GM12864 (cell line): ENCODE data around the gene FBRSL1.

Source experiments
- DNase-seq: peaks from one replicate; pipeline ENCODE4 v3.0.0-alpha.2; 2011; ENCODE audit warnings: low read depth
- H3K4me3 ChIP-seq: 2 replicates; pipeline ENCODE4 v1.5.1; 2011; ENCODE audit warnings: mild to moderate bottlenecking, low read depth, low read length, control low read depth
- TF ChIP-seq, protein P1 (sequence below): IDR thresholded peaks from 2 replicates; pipeline ENCODE4 v1.5.1; 2011; ENCODE audit warnings: low read depth, mild to moderate bottlenecking, moderate library complexity, low read length, control low read depth, inconsistent platforms; ENCODE audit errors: missing control alignments

The FBRSL1 gene

DNA sequence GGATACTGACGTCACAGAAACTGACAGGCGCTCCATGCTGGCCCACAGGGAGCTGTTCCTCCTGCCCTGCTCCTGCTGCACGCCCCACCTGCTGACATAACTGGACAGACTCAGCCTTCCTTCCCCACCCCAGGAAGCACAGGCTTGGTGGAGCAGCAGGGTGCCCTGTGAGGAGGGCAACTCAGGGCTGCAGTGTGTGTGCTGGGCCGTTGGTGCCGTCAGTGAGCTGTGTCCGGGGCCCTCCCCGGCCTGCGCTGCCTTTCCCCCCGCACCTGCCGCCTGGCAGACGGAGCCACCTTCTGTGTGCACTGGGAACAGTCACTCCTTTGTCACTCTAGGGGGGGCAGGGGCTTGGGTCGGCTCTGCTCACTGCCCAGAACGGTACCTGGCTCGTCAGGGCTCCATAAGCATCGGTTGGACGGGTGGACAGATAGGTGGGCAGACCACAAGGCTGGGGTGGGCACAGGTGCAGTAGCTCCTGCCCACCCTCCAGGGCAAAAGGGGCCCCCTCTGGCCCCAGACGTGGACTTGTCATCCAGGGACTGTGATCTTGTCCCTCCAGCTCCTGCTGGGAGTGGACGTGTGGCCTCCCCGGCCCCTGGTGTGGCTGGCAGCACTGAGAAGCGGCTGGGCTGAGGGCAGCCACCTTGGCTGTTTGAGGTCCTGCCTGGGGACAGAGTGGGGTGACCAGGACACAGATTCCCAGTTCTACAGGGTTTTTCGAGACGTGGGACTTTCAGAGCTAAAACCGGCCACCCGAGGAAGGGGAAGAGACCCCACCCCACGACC, 32.8 kb downstream of the FBRSL1 start:
- TF ChIP-seq, protein P1, sequence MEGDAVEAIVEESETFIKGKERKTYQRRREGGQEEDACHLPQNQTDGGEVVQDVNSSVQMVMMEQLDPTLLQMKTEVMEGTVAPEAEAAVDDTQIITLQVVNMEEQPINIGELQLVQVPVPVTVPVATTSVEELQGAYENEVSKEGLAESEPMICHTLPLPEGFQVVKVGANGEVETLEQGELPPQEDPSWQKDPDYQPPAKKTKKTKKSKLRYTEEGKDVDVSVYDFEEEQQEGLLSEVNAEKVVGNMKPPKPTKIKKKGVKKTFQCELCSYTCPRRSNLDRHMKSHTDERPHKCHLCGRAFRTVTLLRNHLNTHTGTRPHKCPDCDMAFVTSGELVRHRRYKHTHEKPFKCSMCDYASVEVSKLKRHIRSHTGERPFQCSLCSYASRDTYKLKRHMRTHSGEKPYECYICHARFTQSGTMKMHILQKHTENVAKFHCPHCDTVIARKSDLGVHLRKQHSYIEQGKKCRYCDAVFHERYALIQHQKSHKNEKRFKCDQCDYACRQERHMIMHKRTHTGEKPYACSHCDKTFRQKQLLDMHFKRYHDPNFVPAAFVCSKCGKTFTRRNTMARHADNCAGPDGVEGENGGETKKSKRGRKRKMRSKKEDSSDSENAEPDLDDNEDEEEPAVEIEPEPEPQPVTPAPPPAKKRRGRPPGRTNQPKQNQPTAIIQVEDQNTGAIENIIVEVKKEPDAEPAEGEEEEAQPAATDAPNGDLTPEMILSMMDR, result no peak
- no peak for DNase-seq
- H3K4me3 ChIP-seq, result no peak overlapping the region

- H3K4me3 ChIP-seq, result no peak overlapping the region
- TF ChIP-seq, protein P1, result peak; percentile 88
- DNase-seq, result no peak
These were observed 33.8 kb downstream of the FBRSL1 start for GRCh38 chr12:132523576-132524331.

DNA sequence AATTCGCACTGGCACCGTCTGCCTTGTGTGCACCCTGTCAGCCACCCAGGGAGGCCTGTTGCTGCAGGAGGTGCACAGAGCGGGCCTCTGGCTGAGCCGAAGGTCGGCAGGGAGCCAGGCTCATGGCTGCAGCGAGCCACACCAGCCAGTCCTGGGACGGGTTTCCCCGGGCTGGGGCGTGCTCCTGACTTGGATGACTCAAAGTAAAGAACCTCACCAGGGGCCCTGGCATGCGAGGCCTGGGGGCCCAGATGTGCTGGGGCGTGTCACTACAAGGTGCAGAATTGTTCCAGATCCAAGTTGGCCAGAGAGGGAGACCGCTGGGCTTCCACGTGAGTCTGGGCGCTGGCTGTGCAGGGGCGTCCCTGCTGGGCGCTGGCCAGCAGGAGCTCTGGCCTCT, 34.5 kb downstream of the FBRSL1 start:
- no peak overlapping the region for H3K4me3 ChIP-seq
- no peak for DNase-seq
- TF ChIP-seq, protein P1, result no peak

DNA sequence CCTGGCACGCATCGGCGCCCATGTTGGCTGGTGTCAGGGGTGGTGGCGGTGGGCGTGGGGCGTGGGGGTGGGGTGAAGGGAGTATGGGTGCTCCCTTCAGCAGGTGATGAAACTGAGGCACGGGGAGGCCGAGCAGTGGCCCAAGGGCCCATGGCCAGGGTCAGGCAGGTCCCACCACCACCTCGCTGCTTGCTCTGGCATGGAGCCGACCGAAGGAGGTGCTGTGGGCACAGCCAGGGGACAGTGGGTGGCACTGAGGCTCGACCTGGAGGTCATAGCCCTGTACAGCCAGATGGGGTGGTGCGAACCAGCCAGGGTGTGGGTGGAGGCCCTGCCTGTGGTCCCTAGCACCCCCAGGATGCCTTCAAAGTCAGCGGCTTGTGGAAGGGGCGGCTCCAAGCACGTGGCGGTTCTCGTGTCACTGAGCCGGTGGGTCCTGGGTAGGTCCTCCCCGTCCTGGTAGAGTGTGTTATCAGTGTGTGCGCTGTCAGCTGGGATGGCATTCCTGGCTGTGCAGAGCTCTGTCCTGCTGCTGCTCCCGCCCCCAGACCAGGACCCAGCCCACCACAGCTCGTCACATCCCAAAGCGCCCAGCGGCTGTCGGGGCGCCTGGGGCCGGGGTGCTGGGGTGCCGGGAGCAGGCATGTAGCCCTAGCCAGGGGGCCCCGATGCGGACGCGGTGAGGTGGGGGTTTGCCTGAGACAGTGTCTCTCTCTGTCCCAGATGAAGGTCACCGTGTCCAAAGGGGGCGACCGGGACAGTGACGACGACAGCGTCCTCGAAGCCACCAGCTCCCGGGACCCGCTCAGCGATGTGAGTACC, 35.3 kb downstream of the FBRSL1 start:
- H3K4me3 ChIP-seq, result no peak overlapping the region
- TF ChIP-seq, protein P1, result no peak
- DNase-seq, result no peak

- DNase-seq, result no peak
- TF ChIP-seq, protein P1, result no peak
- no peak overlapping the region for H3K4me3 ChIP-seq
These were observed 36.0 kb downstream of the FBRSL1 start for GRCh38 chr12:132525833-132526455.

GRCh38 chr12:132527186-132527882, 37.4 kb downstream of the FBRSL1 start:
- no peak for DNase-seq
- H3K4me3 ChIP-seq, result no peak overlapping the region
- TF ChIP-seq, protein P1, result no peak
